Large intestine (tissue), 3 donors: ENCODE results near the gene KDM4D. TPM values are rescaled to one million over a fixed set of nuclear protein-coding genes. Genes with fewer than 3 reads are reported as not detected.
"Not testable (repeated sequence)": the region's sequence is repeated elsewhere in the genome, so short reads cannot be mapped to it uniquely, and the experiment has no call there.

ENCODE experiments used
- DNase-seq, 2 donors: peaks; one replicate each; pipeline versions ENCODE4 v3.0.0 to v3.0.0-alpha.2; 2013
- H3K27ac ChIP-seq: one replicate; pipeline ENCODE4 v1.5.1; 2013; ENCODE audit warnings: low read length
- H3K27me3 ChIP-seq: 2 replicates; pipeline ENCODE4 v1.6.1; 2013; ENCODE audit warnings: low read length; ENCODE audit not compliant: control insufficient read depth, insufficient read depth
- H3K36me3 ChIP-seq: 2 replicates; pipeline ENCODE4 v1.6.1; 2013; ENCODE audit warnings: low read length; ENCODE audit not compliant: control insufficient read depth, insufficient read depth
- H3K4me1 ChIP-seq: one replicate; pipeline ENCODE4 v1.6.1; 2013; ENCODE audit warnings: low read length; ENCODE audit not compliant: control insufficient read depth, insufficient read depth
- H3K4me3 ChIP-seq: one replicate; pipeline ENCODE4 v1.5.1; 2013; ENCODE audit warnings: low read length
- H3K9me3 ChIP-seq: one replicate; pipeline ENCODE4 v1.6.1; 2013; ENCODE audit warnings: mild to moderate bottlenecking, low read depth, low read length, moderate library complexity; ENCODE audit not compliant: control insufficient read depth
- WGBS: methylation state at CpG from one replicate; pipeline ENCODE4 v1.1.5; 2013; ENCODE audit warnings: low lambda C conversion rate; ENCODE audit not compliant: insufficient coverage; 5-methylcytosine and 5-hydroxymethylcytosine counted together
- polyA plus RNA-seq: library from polyadenylated mRNA; unstranded; fragments of 120-200 nt; gene quantifications from one replicate; pipeline ENCODE4 v1.2.1, GENCODE V29; 2013

The KDM4D gene
- polyA plus RNA-seq, 1 donor: 0.67 TPM

- no peak overlapping the region for H3K27ac ChIP-seq
- no peaks in the 10 kb centered on the region for H3K4me1 ChIP-seq
- no peak overlapping the region for H3K4me3 ChIP-seq
- H3K27me3 ChIP-seq: no peaks in the 10 kb centered on the region
- 100% methylated on average over 1 of the region's 3 CpGs for WGBS
- H3K36me3 ChIP-seq: no peaks in the 10 kb centered on the region
- DNase-seq: no peak
- no peaks in the 10 kb centered on the region for H3K9me3 ChIP-seq
These were observed 54.8 kb downstream of the KDM4D start for GRCh38 chr11:95028357-95028756.

DNA sequence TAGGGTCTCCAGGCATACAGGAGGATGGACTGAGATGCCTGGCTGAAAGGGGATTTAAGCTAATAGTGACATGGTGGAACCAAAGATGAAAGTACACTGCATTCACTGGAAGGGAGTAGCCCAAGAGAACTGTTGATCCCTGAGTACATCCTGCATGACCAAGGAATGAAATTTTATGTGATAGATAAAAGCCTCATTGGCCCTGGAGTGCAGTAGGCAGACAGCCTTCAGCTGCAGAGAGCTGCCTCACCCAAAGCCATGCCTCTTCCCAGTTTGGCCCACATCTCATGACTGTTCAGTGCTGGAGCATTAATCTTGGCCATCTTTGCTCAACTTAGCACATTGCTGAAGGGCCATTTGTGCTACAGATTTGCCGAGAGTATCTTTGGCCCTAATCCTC is 59.5 kb downstream of the KDM4D start:
- Histone ChIP-seq H3K27ac (no peak overlapping the region), H3K4me3 (no peak overlapping the region), H3K9me3 (peaks cover 6% of the 10 kb centered on the region), H3K36me3 (no peaks in the 10 kb centered on the region), H3K27me3 (peaks cover 2% of the 10 kb centered on the region), H3K4me1 (no peaks in the 10 kb centered on the region)
- DNase-seq: no peak
- whole genome bisulfite sequencing: no CpG with 5 or more reads among the region's 1 CpG

DNA sequence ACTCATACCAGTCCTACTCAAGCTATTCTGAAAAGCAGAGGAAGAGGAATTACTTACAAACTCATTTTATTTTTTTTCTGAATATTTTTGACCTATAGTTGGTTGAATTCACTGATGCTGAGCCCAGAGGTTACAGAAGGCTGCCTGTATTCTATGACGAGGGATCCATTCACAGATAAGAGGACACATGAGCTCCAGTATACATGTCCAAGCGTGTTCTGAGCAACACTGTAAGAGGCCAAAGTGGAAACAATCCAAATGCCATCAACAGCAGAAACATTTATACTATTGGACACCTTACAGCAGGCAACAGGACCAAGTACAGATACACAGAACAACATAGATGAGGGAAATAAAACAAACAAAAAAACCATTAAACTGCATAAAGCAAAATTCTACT is 61.8 kb downstream of the KDM4D start:
- H3K9me3 ChIP-seq: peaks cover 6% of the 10 kb centered on the region
- no peaks in the 10 kb centered on the region for H3K4me1 ChIP-seq
- H3K36me3 ChIP-seq: no peaks in the 10 kb centered on the region
- peaks cover 4% of the 10 kb centered on the region for H3K27me3 ChIP-seq
- no peak for DNase-seq
- no peak overlapping the region for H3K27ac ChIP-seq
- WGBS: no CpG with 5 or more reads among the region's 2 CpGs
- H3K4me3 ChIP-seq: no peak overlapping the region

DNA sequence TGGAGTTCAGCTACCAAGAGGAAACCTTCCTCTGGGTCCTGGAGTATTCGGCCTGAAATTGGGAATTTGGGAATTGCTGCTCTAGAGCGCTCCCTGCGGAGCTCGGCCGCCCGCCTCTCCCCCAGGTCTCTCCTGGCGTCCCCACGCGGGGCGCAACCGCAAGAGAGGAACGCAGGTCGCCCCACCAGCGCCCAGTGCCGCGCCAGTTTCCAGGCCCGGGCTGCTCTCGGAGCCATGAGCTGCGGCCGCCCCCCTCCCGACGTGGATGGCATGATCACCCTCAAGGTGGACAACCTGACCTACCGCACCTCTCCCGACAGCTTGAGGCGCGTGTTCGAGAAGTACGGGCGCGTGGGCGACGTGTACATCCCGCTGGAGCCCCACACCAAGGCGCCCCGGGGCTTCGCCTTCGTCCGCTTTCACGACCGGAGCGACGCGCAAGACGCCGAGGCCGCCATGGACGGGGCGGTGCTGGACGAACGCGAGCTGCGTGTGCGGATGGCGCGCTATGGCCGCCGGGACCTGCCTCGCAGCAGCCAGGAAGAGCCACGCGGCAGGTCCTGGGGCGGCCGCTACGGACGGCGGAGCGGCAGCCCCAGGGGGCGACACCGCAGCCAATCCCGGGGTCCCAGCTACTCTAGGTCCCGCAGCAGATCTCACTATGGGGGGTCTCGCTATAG is 64.0 kb downstream of the KDM4D start:
- peak in 1 of 2 donors; percentile 38 for DNase-seq

DNA sequence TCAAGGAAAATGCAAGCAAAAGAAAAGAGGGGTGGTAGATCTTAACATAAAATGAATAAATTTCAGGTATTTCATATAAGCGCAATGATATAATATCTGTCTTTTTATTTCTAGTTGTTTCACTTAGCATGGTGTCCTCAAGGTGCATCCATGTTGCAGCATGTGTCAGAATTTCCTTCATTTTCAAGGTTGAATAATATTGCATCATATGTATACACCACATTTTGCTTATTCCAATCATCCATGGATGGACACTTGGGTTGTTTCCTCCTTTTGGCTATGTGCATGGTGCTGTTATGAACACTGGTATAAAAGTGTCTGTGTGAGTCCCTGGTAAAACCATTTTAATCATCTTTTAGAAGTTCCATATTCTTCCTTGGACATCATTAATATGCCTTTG is 68.7 kb downstream of the KDM4D start:
- no peak overlapping the region for H3K4me3 ChIP-seq
- no peaks in the 10 kb centered on the region for H3K36me3 ChIP-seq
- WGBS: no CpG with 5 or more reads among the region's 1 CpG
- peaks cover 6% of the 10 kb centered on the region for H3K9me3 ChIP-seq
- DNase-seq: no peak
- H3K4me1 ChIP-seq: no peaks in the 10 kb centered on the region
- peaks cover 4% of the 10 kb centered on the region for H3K27me3 ChIP-seq
- H3K27ac ChIP-seq: no peak overlapping the region

More for the DNA sequence above, 64.0 kb downstream of the KDM4D start:
- peak overlapping the region; percentile 32 for H3K4me3 ChIP-seq
- H3K36me3 ChIP-seq, H3K27me3 ChIP-seq, H3K27ac ChIP-seq, H3K4me1 ChIP-seq, H3K9me3 ChIP-seq: not testable (repeated sequence)
- WGBS: no CpG with 5 or more reads among the region's 71 CpGs

GRCh38 chr11:95042906-95043305 is 69.4 kb downstream of the KDM4D start:
- no CpG with 5 or more reads among the region's 3 CpGs for WGBS
- no peaks in the 10 kb centered on the region for H3K4me1 ChIP-seq
- no peak for DNase-seq
- H3K36me3 ChIP-seq: no peaks in the 10 kb centered on the region
- no peak overlapping the region for H3K4me3 ChIP-seq
- peaks cover 3% of the 10 kb centered on the region for H3K27me3 ChIP-seq
- H3K27ac ChIP-seq: no peak overlapping the region
- H3K9me3 ChIP-seq: peaks cover under 1% of the 10 kb centered on the region

GRCh38 chr11:95044010-95044409 is 70.5 kb downstream of the KDM4D start:
- no CpG with 5 or more reads among the region's 4 CpGs for WGBS
- Histone ChIP-seq H3K4me1 (no peaks in the 10 kb centered on the region), H3K9me3 (no peaks in the 10 kb centered on the region), H3K36me3 (no peaks in the 10 kb centered on the region), H3K4me3 (no peak overlapping the region), H3K27me3 (no peaks in the 10 kb centered on the region), H3K27ac (no peak overlapping the region)
- no peak for DNase-seq

GRCh38 chr11:95045812-95046211 is 72.3 kb downstream of the KDM4D start:
- H3K27ac ChIP-seq: no peak overlapping the region
- no peaks in the 10 kb centered on the region for H3K4me1 ChIP-seq
- H3K9me3 ChIP-seq: peaks cover 7% of the 10 kb centered on the region
- no peak overlapping the region for H3K4me3 ChIP-seq
- H3K36me3 ChIP-seq: no peaks in the 10 kb centered on the region
- no peaks in the 10 kb centered on the region for H3K27me3 ChIP-seq
- DNase-seq: no peak

Other genes starting within 250 kb of the KDM4D start
- 15.5 TPM for gene AMOTL1, start 205.4 kb upstream of the KDM4D start, polyA plus RNA-seq
- gene CWC15, start 153 bp upstream of the KDM4D start, polyA plus RNA-seq: 68.0 TPM
- 0.19 TPM for gene KDM4E, start 51.5 kb downstream of the KDM4D start, polyA plus RNA-seq
- not detected for gene KDM4F, start 75.7 kb downstream of the KDM4D start, polyA plus RNA-seq
- gene SRSF8, start 93.2 kb downstream of the KDM4D start, polyA plus RNA-seq: 52.3 TPM
- 29.7 TPM for gene ENDOD1, start 116.1 kb downstream of the KDM4D start, polyA plus RNA-seq